ENCODE data around the gene STOML1.

STOML1 gene

GRCh38 chr15:73947651-73948050, 44.4 kb downstream of the STOML1 start:
- Histone ChIP-seq H3K36me3 (ENCODE audit: insufficient read depth, low read length) (peaks cover 42% of the 10 kb centered on the region), H3K9ac (ENCODE audit: low read length) (no peak overlapping the region), H3K4me3 (ENCODE audit: low read depth in 1 of 2, low read length in 2 of 2) (no peak overlapping the region), H3K27ac (ENCODE audit: low read depth, low read length) (no peak overlapping the region), H3K9me3 (ENCODE audit: low read length) (no peaks in the 10 kb centered on the region), H3K4me1 (ENCODE audit: insufficient read depth, low read length) (peaks cover 28% of the 10 kb centered on the region), H3K27me3 (ENCODE audit: control insufficient read depth in 1 of 2, insufficient read depth in 2 of 2, low read length in 2 of 2) (no peaks in the 10 kb centered on the region)

- Histone ChIP-seq H3K27ac (ENCODE audit: low read depth, low read length) (no peak overlapping the region), H3K9ac (ENCODE audit: low read length) (no peak overlapping the region), H3K4me3 (ENCODE audit: low read depth in 1 of 2, low read length in 2 of 2) (no peak overlapping the region), H3K36me3 (ENCODE audit: insufficient read depth, low read length) (peaks cover 36% of the 10 kb centered on the region), H3K9me3 (ENCODE audit: low read length) (no peaks in the 10 kb centered on the region), H3K27me3 (ENCODE audit: control insufficient read depth in 1 of 2, insufficient read depth in 2 of 2, low read length in 2 of 2) (no peaks in the 10 kb centered on the region), H3K4me1 (ENCODE audit: insufficient read depth, low read length) (peaks cover 20% of the 10 kb centered on the region)
Measured at GRCh38 chr15:73946795-73947370, 45.2 kb downstream of the STOML1 start.

- Histone ChIP-seq H3K9me3 (ENCODE audit: low read length) (no peaks in the 10 kb centered on the region), H3K36me3 (ENCODE audit: insufficient read depth, low read length) (peaks cover 36% of the 10 kb centered on the region), H3K4me3 (ENCODE audit: low read depth in 1 of 2, low read length in 2 of 2) (no peak overlapping the region), H3K27ac (ENCODE audit: low read depth, low read length) (no peak overlapping the region), H3K9ac (ENCODE audit: low read length) (no peak overlapping the region), H3K27me3 (ENCODE audit: control insufficient read depth in 1 of 2, insufficient read depth in 2 of 2, low read length in 2 of 2) (no peaks in the 10 kb centered on the region), H3K4me1 (ENCODE audit: insufficient read depth, low read length) (peaks cover 14% of the 10 kb centered on the region)
Measured at GRCh38 chr15:73946046-73946721, 45.9 kb downstream of the STOML1 start.

- Histone ChIP-seq H3K4me3 (ENCODE audit: low read depth in 1 of 2, low read length in 2 of 2) (no peak overlapping the region), H3K27me3 (ENCODE audit: control insufficient read depth in 1 of 2, insufficient read depth in 2 of 2, low read length in 2 of 2) (no peaks in the 10 kb centered on the region), H3K36me3 (ENCODE audit: insufficient read depth, low read length) (peaks cover 36% of the 10 kb centered on the region), H3K9ac (ENCODE audit: low read length) (no peak overlapping the region), H3K4me1 (ENCODE audit: insufficient read depth, low read length) (peaks cover 16% of the 10 kb centered on the region), H3K9me3 (ENCODE audit: low read length) (no peaks in the 10 kb centered on the region), H3K27ac (ENCODE audit: low read depth, low read length) (no peak overlapping the region)
Measured at GRCh38 chr15:73945130-73945508, 47.0 kb downstream of the STOML1 start.

- peaks cover 31% of the 10 kb centered on the region for H3K36me3 ChIP-seq (ENCODE audit: insufficient read depth, low read length)
- H3K4me1 ChIP-seq (ENCODE audit: insufficient read depth, low read length): peaks cover 16% of the 10 kb centered on the region
- H3K27ac ChIP-seq (ENCODE audit: low read depth, low read length): no peak overlapping the region
- H3K9me3 ChIP-seq (ENCODE audit: low read length): no peaks in the 10 kb centered on the region
- H3K27me3 ChIP-seq (ENCODE audit: control insufficient read depth in 1 of 2, insufficient read depth in 2 of 2, low read length in 2 of 2): no peaks in the 10 kb centered on the region
- no peak overlapping the region for H3K9ac ChIP-seq (ENCODE audit: low read length)
- no peak overlapping the region for H3K4me3 ChIP-seq (ENCODE audit: low read depth in 1 of 2, low read length in 2 of 2)
Measured at GRCh38 chr15:73944161-73945129, 47.6 kb downstream of the STOML1 start.

GRCh38 chr15:73942751-73943270, 49.3 kb downstream of the STOML1 start:
- H3K36me3 ChIP-seq (ENCODE audit: insufficient read depth, low read length): peaks cover 20% of the 10 kb centered on the region
- no peaks in the 10 kb centered on the region for H3K27me3 ChIP-seq (ENCODE audit: control insufficient read depth in 1 of 2, insufficient read depth in 2 of 2, low read length in 2 of 2)
- peaks cover 16% of the 10 kb centered on the region for H3K4me1 ChIP-seq (ENCODE audit: insufficient read depth, low read length)
- no peak overlapping the region for H3K27ac ChIP-seq (ENCODE audit: low read depth, low read length)
- H3K4me3 ChIP-seq (ENCODE audit: low read depth in 1 of 2, low read length in 2 of 2): no peak overlapping the region
- H3K9me3 ChIP-seq (ENCODE audit: low read length): no peaks in the 10 kb centered on the region
- no peak overlapping the region for H3K9ac ChIP-seq (ENCODE audit: low read length)

- H3K9me3 ChIP-seq (ENCODE audit: low read length): no peaks in the 10 kb centered on the region
- H3K9ac ChIP-seq (ENCODE audit: low read length): no peak overlapping the region
- peaks cover 19% of the 10 kb centered on the region for H3K36me3 ChIP-seq (ENCODE audit: insufficient read depth, low read length)
- H3K27me3 ChIP-seq (ENCODE audit: control insufficient read depth in 1 of 2, insufficient read depth in 2 of 2, low read length in 2 of 2): no peaks in the 10 kb centered on the region
- H3K4me3 ChIP-seq (ENCODE audit: low read depth in 1 of 2, low read length in 2 of 2): no peak overlapping the region
- peaks cover 16% of the 10 kb centered on the region for H3K4me1 ChIP-seq (ENCODE audit: insufficient read depth, low read length)
- no peak overlapping the region for H3K27ac ChIP-seq (ENCODE audit: low read depth, low read length)
Measured at GRCh38 chr15:73941871-73942635, 50.0 kb downstream of the STOML1 start.

GRCh38 chr15:73941449-73941848, 50.6 kb downstream of the STOML1 start:
- Histone ChIP-seq H3K9ac (ENCODE audit: low read length) (no peak overlapping the region), H3K9me3 (ENCODE audit: low read length) (no peaks in the 10 kb centered on the region), H3K27me3 (ENCODE audit: control insufficient read depth in 1 of 2, insufficient read depth in 2 of 2, low read length in 2 of 2) (no peaks in the 10 kb centered on the region), H3K4me3 (ENCODE audit: low read depth in 1 of 2, low read length in 2 of 2) (no peak overlapping the region), H3K4me1 (ENCODE audit: insufficient read depth, low read length) (peaks cover 18% of the 10 kb centered on the region), H3K36me3 (ENCODE audit: insufficient read depth, low read length) (peaks cover 13% of the 10 kb centered on the region), H3K27ac (ENCODE audit: low read depth, low read length) (no peak overlapping the region)

- no peak overlapping the region for H3K9ac ChIP-seq (ENCODE audit: low read length)
- H3K36me3 ChIP-seq (ENCODE audit: insufficient read depth, low read length): peaks cover 12% of the 10 kb centered on the region
- peaks cover 22% of the 10 kb centered on the region for H3K4me1 ChIP-seq (ENCODE audit: insufficient read depth, low read length)
- H3K4me3 ChIP-seq (ENCODE audit: low read depth in 1 of 2, low read length in 2 of 2): no peak overlapping the region
- H3K27me3 ChIP-seq (ENCODE audit: control insufficient read depth in 1 of 2, insufficient read depth in 2 of 2, low read length in 2 of 2): no peaks in the 10 kb centered on the region
- H3K27ac ChIP-seq (ENCODE audit: low read depth, low read length): no peak overlapping the region
- H3K9me3 ChIP-seq (ENCODE audit: low read length): no peaks in the 10 kb centered on the region
Measured at GRCh38 chr15:73941044-73941443, 51.1 kb downstream of the STOML1 start.

GRCh38 chr15:73940061-73940981, 51.8 kb downstream of the STOML1 start:
- peaks cover 26% of the 10 kb centered on the region for H3K4me1 ChIP-seq (ENCODE audit: insufficient read depth, low read length)
- no peaks in the 10 kb centered on the region for H3K9me3 ChIP-seq (ENCODE audit: low read length)
- H3K9ac ChIP-seq (ENCODE audit: low read length): no peak overlapping the region
- H3K36me3 ChIP-seq (ENCODE audit: insufficient read depth, low read length): peaks cover 12% of the 10 kb centered on the region
- H3K27me3 ChIP-seq (ENCODE audit: control insufficient read depth in 1 of 2, insufficient read depth in 2 of 2, low read length in 2 of 2): no peaks in the 10 kb centered on the region
- no peak overlapping the region for H3K4me3 ChIP-seq (ENCODE audit: low read depth in 1 of 2, low read length in 2 of 2)
- H3K27ac ChIP-seq (ENCODE audit: low read depth, low read length): no peak overlapping the region
